HT1080 (cell line): ENCODE data around the gene NGFR. TPM values are rescaled to one million over a fixed set of nuclear protein-coding genes. Genes with fewer than 3 reads are reported as not detected.
A peak's percentile ranks its signal among the peaks of the same experiment; 100 is the strongest.

ENCODE experiments used
- DNase-seq: peaks from one replicate; pipeline ENCODE4 v3.0.0-alpha.2; 2015; ENCODE audit warnings: low read depth
- total RNA-seq: library from RNA; depleted of rRNA; stranded (reverse); fragments of >200 nt; shearing (Covaris generic); gene quantifications from 2 replicates; pipeline ENCODE4 v1.2.3, GENCODE V29; 2014

NGFR gene
- total RNA-seq, 1 experiment from 2014 or later, result 9.2 TPM

DNA sequence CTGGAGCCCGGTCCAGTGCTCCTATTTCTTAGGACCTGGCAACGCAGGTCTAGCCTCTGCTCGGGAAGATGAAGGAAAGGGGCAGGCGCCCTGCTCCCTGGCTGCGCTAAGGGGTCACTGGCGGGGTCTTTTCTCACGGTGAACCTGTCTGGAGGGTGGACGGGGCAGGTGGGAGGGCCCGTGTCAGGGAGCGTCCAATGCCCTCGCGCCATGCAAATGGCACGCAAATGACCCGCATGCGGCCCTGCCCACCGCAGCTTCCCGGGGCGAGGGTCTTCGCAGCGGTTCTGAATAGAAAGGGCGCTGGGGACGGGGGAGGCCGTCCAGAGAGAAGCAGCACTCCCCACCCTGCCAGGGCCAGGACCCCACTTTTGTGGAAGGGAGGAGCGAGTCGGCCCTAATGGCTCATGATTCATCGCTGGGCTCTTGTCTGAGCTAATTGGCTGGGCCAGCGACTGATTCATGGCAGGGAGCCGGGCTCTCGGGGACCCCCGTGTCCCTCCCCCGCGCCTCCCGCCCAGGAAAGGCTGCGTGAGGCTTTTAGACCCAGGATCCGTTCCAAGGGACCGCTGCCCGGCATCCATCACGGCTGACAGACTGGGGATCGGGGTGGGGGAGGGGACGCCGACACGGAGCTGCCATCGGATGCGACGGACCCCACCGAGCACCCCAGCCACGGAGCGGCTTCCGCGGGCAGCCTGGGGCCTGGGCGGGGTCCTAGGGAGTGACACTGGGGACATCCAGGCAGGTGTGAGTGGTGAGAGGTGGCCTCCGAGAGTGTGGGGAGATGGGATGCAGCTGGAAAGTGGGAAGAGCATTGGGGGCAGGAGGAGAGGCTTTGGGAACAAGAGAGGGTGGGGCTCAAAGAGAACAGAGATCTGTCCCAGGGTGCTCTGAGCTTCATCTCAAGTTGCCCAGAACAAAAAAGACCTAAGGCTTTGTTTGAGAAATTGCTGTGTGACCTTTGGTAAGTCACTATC, 25.0 kb upstream of the NGFR start:
- no peak for DNase-seq

GRCh38 chr17:49471089-49471683, 23.9 kb upstream of the NGFR start:
- DNase-seq, result no peak

- no peak for DNase-seq
Measured at GRCh38 chr17:49471769-49472168, 23.3 kb upstream of the NGFR start.

DNA sequence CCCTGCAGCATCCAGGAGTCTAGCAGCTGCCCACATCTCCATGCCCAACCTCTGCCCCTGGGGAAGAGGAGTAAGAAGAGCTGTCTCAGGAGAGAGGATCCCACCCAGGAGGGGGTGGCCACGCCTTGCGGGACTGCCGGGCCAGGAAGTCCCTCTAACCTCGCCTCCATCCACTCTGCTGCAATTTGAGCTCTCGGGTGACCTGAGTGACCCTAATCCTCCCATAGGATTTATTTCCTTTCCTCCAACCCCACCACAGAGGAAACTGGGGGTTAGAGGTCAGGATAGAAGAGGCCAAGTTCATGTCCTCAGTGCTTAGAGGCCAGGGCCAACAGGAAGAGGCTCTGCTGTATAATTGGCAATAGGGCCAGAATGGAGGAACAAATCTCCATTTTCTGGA, 22.6 kb upstream of the NGFR start:
- no peak for DNase-seq

- no peak for DNase-seq
Measured at GRCh38 chr17:49473900-49474751, 21.0 kb upstream of the NGFR start.

DNA sequence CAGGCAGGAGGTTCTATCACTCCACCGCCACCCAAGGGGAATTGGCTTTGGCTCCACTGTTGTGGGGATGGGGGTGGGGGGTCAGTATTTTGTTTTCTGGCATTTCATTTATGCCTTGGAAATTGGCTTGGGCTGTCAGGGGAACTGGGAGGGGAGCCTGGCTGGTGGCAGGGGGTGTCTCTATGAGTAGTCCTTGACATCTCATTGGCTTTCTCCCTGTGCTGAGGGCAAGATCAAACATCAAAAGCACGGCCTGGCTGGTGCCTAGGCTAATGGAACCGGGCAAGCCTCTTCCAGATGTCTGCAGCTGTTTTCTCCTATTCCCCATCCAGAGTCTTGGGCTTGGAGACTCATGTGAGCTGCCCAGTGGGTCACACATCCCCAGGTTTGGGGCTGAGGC, 17.4 kb upstream of the NGFR start:
- DNase-seq, result no peak

DNA sequence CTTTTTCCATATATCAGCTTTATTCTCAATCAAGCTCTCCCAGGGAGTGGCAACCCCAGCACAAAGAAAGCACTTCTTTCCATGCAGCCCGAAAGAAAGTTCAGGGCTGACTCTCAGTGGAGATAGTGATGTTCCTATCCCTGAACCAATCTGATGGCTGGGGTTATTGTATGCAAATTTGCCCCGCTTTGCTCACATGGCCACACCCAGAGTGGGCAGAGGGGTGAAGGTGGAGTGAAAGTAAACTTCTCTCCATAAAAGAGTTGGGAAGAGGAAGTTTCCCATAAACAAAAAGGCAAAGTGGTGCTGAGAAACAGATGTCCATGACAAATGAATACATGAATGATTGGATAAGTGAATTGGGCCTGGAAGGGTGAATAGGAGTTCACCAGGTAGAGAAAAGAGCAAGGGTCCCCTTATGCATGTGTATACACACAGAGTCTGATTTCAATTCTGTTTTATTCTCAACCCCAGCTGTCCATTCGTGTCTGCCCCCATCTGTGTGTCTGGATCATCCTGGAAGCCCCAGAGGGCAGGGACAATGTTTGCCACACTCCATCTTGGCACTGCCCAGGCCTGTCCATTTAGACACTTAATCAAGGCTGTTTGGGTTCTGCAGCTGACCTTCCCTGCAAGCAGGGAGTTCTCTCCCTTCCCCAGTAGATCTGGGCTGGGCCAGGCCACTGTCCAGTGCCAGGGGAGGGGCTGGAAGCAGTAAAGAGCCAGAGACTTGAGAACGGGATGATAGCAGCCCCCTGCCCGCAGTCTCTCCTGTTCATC, 14.1 kb upstream of the NGFR start:
- DNase-seq, result no peak

- DNase-seq, result peak; percentile 69
Measured at GRCh38 chr17:49482144-49482817, 12.8 kb upstream of the NGFR start.

DNA sequence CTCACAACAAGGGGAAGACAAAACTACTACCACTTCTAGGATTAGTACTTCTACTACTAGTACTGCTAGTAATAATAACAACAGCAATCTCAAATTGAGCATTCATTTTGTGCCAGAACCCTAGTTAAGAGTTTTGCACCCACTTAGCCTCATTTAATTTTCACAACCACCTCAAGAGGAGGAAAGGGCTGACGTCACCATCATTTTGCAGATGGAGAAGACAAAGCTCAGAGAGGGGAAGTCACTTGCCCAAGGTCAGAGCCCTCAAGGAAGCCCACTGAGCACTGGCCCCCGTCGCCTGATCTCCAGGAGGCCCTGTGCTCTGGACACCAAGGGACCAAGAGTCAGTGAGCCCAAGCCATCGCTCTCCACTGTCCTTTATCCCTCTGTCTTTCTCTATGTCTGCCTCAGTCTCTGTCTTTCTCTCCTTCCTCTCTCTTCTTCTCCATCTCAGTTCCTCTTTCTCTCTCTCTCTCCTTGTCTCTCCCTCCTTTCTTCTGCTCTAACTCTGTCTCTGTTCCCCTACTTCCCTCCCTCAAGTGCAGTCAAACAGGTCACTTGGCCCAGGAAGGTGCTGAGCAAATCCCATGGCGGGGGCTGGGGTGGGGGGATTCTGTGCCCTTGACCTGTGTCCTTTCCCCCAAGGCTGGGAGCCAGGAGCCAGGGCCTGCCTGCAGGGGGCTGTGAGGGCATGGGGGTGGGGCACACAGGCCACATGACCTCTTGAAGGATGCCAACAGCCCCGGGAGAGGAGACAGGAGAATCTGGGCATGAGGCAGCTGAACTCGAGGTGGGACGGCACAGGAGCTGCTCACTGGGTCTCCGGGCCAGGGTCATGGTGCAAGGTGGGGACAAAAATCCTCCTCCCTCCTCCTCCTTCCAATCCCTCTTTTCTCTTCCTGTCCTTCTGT, 11.2 kb upstream of the NGFR start:
- no peak for DNase-seq

GRCh38 chr17:49484588-49484987, 10.5 kb upstream of the NGFR start:
- no peak for DNase-seq

GRCh38 chr17:49486012-49486641, 9.0 kb upstream of the NGFR start:
- DNase-seq, result no peak

DNA sequence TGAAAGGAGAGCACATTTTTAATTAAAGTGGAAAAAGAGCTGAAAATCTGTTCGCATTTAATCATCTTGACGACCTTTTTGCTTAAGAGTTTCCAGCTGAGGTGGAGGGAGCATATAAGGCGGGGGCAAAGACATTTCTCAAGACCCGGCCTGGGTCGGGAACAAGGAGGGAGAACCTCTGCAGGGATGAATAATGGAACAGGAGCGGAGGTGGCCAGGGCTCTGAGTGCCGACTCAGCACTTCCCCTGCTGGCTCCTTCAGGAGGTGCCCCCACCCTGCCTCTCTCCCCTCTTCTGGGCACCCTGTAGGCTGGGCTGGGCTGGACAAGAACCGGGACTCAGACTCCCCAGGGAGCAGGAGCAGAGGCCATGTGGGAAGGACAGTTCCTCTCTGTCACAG, 7.9 kb upstream of the NGFR start:
- no peak for DNase-seq

GRCh38 chr17:49488612-49489011, 6.5 kb upstream of the NGFR start:
- no peak for DNase-seq

DNA sequence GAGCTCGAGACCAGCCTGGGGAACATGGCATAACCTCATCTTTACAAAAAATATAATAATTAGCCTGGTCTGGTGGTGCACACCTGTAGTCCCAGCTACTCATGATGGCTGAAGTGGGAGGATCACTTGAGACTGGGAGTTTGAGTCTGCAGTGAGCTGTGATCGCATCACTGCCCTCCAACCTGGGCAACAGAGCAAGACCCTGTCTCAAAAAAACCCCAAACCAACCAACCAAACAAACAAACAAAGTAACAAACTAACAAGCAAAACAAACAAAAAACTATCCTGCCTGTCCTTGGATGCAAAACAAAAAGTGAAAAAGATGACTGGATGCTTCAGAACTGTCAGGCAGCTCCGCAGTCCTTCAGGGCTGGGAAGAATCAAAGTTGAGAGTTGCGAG, 5.7 kb upstream of the NGFR start:
- DNase-seq, result no peak

- DNase-seq, result no peak
Measured at GRCh38 chr17:49490276-49490675, 4.8 kb upstream of the NGFR start.

- DNase-seq, result no peak
Measured at GRCh38 chr17:49491192-49491769, 3.8 kb upstream of the NGFR start.

DNA sequence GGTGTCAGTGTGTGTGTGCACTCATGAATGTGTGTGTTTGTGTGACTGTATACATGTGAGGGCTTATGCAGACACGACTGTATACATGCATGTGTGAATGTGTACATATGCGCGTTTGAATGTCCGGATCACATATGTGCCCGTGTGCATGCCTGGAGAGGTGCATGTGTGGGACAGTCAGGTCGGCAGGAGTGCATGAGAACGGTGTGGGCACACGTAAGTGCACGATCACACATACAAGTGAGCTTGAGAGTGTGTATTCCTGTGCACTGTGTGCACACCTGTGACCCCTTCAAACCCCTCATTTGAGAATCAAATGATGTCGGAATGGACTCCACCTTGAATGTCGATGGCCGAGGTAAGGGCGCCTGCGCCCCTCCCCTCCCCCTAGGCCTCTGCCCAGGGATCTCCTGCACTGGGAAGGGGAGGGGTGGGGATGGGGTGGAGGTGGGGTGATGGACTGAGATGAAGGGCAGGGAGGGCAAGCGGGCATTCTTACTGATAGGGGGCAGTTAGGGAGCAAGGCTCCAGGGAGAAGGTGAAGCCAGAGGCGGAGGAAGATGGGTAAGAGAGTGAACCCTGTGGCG, 601 bp upstream of the NGFR start:
- DNase-seq, result no peak

GRCh38 chr17:49495842-49496182, 719 bp downstream of the NGFR start:
- no peak for DNase-seq
